SIG-M5 treated with dmso at 0.1 percent for 504 hours (cell line): ENCODE data around the gene GOLGA8T.
"Not testable (repeated sequence)": the region's sequence is repeated elsewhere in the genome, so short reads cannot be mapped to it uniquely, and the experiment has no call there.

Source experiments
- DNase-seq: peaks from one replicate; lab custom pipeline; 2025; ENCODE audit not compliant: unreplicated experiment; lab: John Stamatoyannopoulos, UW

GOLGA8T gene, protein sequence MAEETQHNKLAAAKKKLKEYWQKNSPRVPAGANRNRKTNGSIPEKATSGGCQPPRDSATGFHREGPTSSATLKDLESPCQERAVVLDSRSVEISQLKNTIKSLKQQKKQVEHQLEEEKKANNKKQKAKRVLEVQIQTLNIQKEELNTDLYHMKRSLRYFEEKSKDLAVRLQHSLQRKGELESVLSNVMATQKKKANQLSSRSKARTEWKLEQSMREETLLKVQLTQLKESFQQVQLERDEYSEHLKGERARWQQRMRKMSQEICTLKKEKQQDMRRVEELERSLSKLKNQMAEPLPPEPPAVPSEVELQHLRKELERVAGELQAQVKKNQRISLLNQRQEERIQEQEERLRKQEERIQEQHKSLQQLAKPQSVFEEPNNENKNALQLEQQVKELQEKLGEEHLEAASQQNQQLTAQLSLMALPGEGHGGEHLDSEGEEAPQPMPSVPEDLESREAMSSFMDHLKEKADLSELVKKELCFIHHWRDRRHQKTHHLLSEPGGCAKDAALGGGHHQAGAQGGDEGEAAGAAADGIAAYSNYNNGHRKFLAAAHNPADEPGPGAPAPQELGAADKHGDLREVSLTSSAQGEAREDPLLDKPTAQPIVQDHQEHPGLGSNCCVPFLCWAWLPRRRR

DNA sequence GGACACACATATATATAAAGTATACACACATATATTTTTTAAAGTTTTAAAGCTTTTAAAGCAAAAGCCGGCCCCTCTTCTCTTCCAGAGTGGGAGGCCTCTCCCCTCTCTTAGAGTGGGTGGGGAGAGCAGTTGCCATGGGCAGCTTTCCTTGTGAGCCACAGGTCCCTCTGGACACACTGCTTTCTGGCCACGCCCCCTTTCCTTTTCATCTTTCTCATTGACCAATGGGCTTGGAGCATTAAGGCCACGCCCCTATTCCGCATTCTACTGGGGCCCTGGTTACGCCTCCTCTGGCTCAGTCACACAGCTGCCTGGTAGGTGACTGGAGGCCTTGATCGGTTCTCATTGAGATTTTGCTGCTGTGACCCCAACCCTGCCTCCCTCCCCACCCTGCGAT lies at the start of gene GOLGA8T:
TSS of gene GOLGA8T (plus strand) at position 301 of the 400 bp plus-strand sequence. CDS start at position 399, 98 bp downstream.
- DNase-seq: not testable (repeated sequence)

DNA sequence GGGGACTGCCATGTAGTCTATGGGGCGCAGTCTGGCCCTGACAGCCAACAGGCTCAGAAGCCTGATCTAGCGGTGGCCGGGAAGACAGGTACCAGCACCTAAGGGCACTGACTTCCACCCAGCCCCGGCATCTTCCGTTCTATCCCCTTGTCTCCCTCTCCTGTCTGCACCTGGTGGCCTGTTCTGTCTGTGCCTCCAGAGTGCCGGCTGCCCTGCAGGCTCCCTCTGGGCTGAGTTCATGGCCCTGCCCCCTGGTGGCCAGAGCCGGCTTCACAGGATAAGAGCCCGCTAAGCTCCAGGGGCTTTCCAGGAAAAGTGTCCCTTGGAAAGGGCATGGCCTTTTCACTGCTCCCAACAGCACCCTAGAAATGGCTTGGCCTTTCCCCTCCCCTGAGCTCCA lies 37.0 kb upstream of the GOLGA8T start:
- not testable (repeated sequence) for DNase-seq

- DNase-seq: not testable (repeated sequence)
These were observed 32.0 kb upstream of the GOLGA8T start for GRCh38 chr15:30102890-30103289.

DNA sequence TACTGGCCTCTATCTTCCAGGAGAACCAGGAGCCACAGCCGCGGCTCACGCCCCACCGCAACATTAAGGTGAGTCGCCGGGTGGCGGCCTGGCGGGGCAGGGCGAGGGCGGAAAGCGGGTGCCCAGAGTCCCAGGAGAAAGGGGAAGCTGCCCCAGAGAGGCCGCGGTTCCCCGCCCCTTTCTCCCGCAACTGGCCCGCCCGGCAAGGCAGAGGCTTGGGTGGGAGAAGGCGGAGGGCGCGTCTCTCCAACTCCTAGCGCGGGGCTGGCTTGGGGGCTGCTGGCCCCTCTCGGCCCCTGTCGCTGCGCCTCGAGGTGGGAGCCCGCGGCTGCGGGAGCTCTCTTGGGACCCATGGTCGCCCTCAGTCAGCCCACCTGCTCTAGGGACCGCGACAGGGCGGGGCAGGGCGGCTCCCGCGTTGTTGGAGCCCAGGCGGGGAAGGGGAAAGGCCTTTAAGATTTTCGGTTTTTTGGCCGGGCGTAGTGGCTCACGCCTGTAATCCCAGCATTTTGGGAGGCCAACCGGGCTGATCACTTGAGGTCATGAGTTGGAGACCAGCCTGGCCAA lies 30.8 kb upstream of the GOLGA8T start:
- DNase-seq: not testable (repeated sequence)

- DNase-seq: not testable (repeated sequence)
These were observed 24.3 kb upstream of the GOLGA8T start for GRCh38 chr15:30110591-30110990.

- DNase-seq: not testable (repeated sequence)
These were observed 4.8 kb upstream of the GOLGA8T start for GRCh38 chr15:30130066-30130465.

GRCh38 chr15:30143246-30143645 lies 8.4 kb downstream of the GOLGA8T start:
- not testable (repeated sequence) for DNase-seq

GRCh38 chr15:30149891-30150290 lies 15.0 kb downstream of the GOLGA8T start:
- DNase-seq: not testable (repeated sequence)

DNA sequence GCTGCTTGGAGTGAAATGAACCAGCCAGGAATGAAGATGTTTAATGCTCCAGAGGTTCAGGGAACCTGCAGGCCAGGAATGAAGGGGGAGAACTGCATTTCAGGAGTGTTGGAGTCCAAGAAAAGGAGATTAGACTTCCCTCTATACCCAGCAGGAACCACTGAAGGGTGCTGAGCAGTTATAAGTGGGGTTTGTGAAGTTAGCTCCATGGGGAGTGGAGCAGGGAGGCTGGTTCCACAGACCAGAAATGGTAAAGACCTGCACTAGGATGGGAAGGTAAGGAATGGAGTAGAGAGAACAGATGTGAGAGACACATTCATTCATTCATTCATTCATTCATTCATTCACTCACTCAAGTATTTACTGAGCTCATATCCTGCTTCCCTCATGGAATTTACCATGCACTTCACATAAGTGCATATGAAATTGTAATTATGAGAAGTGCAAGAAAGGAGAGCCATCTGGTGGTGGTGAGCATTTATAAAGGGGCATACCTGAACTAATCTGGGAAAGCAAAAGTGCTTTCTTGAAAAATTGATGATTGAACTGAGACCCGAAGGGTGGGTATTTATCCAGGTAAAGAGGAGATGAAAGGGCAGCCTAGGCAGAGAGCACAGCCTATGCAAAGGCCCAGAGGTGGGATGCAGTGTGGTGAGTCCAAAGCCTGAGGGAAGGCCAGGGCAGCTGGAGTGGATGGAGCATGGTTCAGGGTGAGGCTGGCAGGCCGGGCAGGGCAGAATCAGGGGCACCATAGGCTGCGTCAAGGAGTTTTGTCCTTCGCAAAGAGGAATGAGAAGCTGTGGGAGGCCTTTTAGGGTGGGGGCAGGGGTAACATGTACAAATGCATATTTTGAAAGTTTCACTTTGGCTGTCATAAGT lies 27.9 kb downstream of the GOLGA8T start:
- not testable (repeated sequence) for DNase-seq

DNA sequence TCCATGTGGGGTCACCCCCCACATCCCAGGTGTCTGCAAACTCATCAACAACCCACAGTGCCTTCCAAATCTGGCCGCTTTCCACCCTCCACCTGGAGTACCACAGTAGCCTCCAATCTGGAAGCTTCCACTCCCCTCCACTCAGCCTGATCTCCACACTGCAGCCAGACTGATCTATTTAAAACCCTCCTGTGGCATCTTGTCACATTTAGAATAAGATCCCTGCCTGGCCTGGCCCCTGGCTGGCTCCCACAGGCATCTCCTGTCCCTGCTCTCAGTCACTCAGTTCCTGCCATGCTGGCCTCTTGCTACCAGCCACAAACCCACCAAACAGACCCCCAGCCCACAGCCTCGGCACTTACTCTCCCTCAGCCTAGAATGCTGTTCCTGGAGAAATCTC lies 28.9 kb downstream of the GOLGA8T start:
- not testable (repeated sequence) for DNase-seq

DNA sequence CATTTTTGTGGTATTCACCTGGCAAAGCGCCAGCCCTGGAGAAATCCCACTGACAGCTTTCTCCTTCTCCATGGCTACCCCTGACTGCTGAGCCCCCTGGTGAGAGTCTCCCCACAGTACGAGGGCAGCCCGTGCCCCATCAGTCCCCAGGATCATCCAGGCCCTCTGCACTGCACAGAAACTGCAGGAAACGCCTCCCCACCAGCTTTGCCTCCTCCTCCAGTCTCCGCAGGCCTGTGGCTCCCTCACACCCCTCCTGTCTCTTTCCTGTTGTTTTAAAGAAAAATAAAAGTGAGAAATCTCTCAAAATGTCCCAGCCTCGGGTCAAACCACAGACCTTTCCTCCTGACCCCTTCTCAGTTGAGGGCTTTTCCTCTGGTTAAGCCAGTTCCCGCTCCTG lies 29.4 kb downstream of the GOLGA8T start:
- not testable (repeated sequence) for DNase-seq

DNA sequence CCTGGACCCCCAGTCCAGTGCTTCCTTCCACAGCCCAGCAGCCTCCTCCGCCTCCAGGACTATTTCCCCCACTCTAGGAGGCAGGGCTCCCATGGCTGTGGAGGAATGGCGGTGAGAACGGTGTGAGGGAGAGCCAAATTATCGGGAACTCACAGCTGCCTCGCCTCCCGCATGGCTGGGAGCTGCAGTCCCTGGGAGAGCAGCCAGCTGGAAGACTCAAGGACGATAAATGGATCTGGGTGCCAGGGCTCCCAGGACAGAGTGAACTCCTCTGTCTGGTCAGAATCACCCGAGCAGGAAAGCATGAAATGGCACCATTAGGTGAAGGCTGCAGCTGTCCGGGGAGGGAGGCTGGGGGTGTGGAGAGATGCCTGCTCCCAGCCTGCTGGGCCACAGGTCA lies 32.6 kb downstream of the GOLGA8T start:
- not testable (repeated sequence) for DNase-seq

GRCh38 chr15:30167886-30168285 lies 33.0 kb downstream of the GOLGA8T start:
- not testable (repeated sequence) for DNase-seq

DNA sequence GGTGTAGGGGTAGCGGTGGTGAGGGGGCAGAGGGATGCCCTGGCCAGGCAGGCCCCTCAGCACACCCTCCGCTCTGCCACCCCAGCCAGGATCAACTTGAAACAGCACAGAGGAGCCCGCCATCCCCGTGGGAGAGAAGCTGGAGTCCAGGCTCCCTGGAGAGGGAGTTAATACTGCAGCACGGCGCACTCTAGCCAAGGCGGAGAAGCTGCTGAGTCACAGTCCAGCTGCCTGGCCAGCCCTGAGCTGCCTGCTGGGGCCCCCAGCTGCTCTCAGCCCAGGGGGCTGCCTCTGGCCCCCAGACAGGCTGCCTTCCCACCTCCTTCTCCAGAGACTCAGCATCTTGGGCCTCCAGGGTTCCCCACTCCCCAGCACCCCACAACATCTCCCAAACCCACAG lies 36.6 kb downstream of the GOLGA8T start:
- not testable (repeated sequence) for DNase-seq

DNA sequence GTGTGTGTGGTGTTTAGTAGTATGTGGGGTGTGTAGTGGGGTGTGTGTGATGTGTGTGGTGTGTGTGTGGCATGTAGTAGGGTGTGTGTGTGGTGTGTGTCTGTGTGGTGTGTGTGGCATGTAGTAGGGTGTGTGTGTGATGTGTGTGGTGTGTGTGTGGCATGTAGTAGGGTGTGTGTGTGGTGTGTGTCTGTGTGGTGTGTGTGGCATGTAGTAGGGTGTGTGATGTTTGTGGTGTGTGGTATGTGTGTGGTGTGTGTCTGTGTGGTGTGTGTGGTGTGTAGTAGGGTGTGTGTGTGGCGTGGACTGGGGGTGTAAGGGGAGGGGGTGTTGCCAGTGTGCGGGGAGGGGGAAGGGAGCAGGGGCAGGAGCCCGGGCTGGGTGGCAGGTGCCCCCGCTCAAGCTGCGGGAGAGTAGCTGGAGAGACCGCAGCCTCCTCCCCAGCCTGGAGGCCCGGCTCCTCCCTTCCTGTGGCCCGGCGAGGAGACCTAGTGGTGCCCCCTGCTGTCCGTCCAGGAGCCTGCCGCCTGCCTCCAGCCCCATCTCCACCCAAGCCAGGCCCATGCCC lies 38.3 kb downstream of the GOLGA8T start:
- not testable (repeated sequence) for DNase-seq

DNA sequence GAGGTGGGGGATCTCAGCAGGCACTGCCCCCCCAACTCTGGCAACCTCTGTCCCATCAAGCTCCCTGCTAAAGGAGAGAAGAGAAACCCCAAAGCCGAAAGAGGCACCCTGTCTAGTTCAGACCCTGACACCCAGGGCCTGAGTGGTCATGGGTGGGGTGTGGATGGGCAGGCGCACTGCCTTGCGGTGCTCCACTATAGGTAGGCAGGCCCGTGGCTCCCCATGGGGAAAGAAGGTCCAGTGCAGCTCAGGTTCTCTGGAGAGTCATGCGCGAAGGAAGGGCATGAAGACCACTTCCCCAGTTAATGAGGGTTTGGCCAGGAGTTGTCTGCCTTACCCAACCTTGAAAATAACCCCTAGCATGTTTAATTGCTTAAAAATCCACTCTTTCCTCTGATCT lies 40.4 kb downstream of the GOLGA8T start:
- DNase-seq: not testable (repeated sequence)

GRCh38 chr15:30176613-30177012 lies 41.8 kb downstream of the GOLGA8T start:
- DNase-seq: not testable (repeated sequence)

GRCh38 chr15:30179814-30180213 lies 45.0 kb downstream of the GOLGA8T start:
- not testable (repeated sequence) for DNase-seq

GRCh38 chr15:30185495-30185894 lies 50.6 kb downstream of the GOLGA8T start:
- DNase-seq: not testable (repeated sequence)

DNA sequence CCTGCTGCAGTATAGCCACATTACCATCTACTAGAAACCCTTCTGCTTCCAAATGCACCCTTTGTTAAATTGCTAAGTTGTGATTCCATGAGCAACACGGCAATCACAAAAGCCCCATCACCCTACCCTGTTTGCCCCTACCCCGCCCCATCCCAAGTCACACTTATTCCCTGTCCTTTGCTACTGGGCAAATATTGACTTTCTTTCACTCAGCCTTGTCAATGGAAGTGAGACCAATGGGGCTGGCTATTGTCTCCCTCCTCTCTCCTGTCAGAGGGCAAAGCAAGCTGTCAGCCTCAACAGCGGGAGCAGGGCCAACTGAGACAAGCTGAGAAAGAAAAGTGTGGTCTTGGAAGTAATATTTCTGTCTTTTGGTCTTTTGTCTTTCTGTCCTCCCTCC lies 52.6 kb downstream of the GOLGA8T start:
- not testable (repeated sequence) for DNase-seq
